ENCODE results near the gene EP400.

The EP400 gene

DNA sequence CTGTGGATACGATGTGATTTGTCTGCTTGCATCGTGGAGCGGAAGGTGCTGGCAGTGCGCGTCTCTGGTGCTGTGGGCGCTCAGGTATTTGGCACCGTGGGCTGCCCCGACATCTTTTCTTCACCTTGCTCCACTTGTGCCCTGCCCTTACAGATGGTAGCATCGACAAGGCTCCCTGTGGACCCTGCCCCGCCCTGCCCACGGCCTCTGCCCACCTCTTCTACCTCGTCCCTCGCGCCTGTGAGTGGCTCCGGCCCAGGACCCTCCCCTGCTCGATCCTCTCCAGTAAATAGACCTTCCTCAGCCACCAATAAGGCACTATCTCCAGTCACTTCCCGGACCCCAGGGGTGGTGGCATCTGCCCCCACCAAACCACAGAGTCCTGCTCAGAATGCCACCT is 36.6 kb downstream of the EP400 start:
- H3K36me3 Mint-ChIP-seq (ENCODE audit: low read depth) = peaks cover 26% of the 10 kb centered on the region
- no peak overlapping the region for H3K27ac Mint-ChIP-seq
- H3K27me3 Mint-ChIP-seq (ENCODE audit: low read depth) = no peaks in the 10 kb centered on the region
- DNase-seq (ENCODE audit: low spot score) = no peak
- H3K9me3 Mint-ChIP-seq = no peaks in the 10 kb centered on the region
- no peaks in the 10 kb centered on the region for H3K4me1 Mint-ChIP-seq (ENCODE audit: low read depth)
- H3K4me3 Mint-ChIP-seq = no peak overlapping the region

DNA sequence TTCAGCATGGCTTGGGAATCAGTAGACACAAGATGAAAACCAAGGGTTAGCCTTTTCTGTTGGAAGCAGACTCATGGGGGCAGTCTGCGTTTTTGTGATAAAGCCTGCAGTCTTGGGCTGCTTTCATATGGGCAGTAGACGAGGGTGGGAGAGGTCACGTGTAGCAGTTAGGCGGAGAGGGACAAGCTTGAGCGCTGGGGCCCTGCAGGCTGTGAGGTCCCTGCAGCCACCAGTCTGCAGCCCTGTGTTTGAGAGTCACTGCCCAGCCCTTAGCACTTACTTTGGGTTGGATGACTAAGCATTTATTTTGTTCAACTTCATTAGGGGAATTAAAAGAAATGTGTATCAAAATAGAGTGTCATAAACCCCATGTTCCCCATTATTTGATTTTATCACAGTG is 37.2 kb downstream of the EP400 start:
- no peak overlapping the region for H3K4me3 Mint-ChIP-seq
- no peaks in the 10 kb centered on the region for H3K27me3 Mint-ChIP-seq (ENCODE audit: low read depth)
- DNase-seq (ENCODE audit: low spot score) = no peak
- no peak overlapping the region for H3K27ac Mint-ChIP-seq
- peaks cover 24% of the 10 kb centered on the region for H3K36me3 Mint-ChIP-seq (ENCODE audit: low read depth)
- H3K4me1 Mint-ChIP-seq (ENCODE audit: low read depth) = no peaks in the 10 kb centered on the region
- no peaks in the 10 kb centered on the region for H3K9me3 Mint-ChIP-seq

DNA sequence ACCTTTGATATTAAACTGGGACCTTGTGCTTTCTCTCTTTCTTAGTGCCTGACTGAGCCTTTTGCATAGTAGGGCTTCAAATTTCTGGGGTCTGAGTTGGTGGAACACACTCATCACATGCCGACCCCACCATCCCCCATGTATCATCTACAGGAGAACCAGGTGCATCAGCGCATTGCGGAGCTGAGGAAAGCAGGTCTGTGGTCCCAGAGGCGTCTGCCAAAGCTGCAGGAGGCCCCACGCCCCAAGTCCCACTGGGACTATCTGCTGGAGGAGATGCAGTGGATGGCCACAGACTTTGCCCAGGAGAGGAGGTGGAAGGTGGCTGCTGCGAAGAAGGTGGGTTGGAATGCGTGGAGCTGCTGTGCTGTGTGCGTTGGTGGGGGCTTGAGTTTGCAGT is 37.8 kb downstream of the EP400 start:
- no peaks in the 10 kb centered on the region for H3K27me3 Mint-ChIP-seq (ENCODE audit: low read depth)
- H3K4me3 Mint-ChIP-seq = no peak overlapping the region
- no peak for DNase-seq (ENCODE audit: low spot score)
- H3K4me1 Mint-ChIP-seq (ENCODE audit: low read depth) = no peaks in the 10 kb centered on the region
- peaks cover 26% of the 10 kb centered on the region for H3K36me3 Mint-ChIP-seq (ENCODE audit: low read depth)
- H3K27ac Mint-ChIP-seq = peak overlapping the region; percentile 27
- H3K9me3 Mint-ChIP-seq = no peaks in the 10 kb centered on the region

DNA sequence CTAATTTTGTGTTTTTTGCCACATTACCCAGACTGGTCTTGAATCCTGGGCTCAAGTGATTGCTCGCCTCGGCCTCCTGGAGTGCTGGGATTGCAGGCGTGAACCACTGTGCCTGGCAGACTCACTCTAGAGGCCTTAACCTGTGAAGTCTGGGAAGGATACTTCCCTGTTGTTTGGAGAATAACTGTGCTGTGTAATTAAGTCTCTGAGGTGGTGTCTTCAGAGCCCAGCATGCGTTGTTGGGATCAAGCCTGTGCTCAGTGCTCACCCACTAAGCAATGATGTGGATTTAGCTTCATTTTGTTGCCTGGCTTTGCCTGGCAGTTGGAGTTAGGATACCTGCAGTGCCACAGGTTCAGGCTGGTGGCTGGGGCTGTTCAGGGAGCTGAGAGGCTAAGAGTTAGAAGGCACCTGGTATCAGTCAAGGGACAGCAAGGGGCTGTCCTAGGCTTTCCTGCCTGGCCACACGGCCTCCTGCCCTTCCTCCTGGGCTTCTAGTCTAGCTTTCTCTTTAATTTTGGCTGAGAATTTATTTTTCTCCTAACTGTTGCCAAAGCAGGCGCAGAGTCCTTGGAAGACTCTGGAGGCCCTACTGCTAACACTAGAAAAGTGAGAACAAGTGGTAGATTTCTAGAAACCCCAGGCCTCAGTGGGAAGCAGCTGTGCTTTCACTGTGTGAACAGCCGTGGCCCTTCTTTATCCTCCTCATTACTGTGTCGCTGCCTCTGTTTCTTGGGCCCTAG is 38.5 kb downstream of the EP400 start:
- Mint-ChIP-seq H3K36me3 (ENCODE audit: low read depth) (peaks cover 30% of the 10 kb centered on the region), H3K27ac (no peak overlapping the region), H3K4me3 (no peak overlapping the region)

DNA sequence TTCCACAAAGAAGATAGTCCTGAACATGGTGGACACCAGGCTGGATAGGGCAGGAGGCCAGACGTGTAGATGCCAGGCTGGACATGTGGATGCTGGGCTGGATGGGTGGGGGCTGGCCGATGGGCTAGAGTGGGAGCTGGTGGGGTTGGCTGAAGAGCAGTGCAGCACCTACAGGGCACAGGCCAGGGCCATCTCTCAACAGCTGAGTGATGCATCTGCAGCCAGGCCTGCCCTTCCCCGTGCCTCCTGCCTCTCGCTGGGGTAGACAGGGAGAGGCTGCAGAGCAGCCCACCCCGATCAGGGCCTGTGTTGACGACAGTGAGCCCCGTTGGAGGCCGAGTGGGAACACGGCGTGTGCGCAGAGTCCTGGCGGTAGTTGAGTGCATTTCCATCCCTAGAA is 39.3 kb downstream of the EP400 start:
- Mint-ChIP-seq H3K36me3 (ENCODE audit: low read depth) (peaks cover 37% of the 10 kb centered on the region), H3K4me3 (no peak overlapping the region), H3K9me3 (no peaks in the 10 kb centered on the region), H3K4me1 (ENCODE audit: low read depth) (no peaks in the 10 kb centered on the region), H3K27me3 (ENCODE audit: low read depth) (no peaks in the 10 kb centered on the region), H3K27ac (no peak overlapping the region)
- DNase-seq (ENCODE audit: low spot score) = no peak

More for the DNA sequence above, 38.5 kb downstream of the EP400 start:
- Mint-ChIP-seq H3K4me1 (ENCODE audit: low read depth) (no peaks in the 10 kb centered on the region), H3K27me3 (ENCODE audit: low read depth) (no peaks in the 10 kb centered on the region), H3K9me3 (no peaks in the 10 kb centered on the region)
- DNase-seq (ENCODE audit: low spot score) = no peak

DNA sequence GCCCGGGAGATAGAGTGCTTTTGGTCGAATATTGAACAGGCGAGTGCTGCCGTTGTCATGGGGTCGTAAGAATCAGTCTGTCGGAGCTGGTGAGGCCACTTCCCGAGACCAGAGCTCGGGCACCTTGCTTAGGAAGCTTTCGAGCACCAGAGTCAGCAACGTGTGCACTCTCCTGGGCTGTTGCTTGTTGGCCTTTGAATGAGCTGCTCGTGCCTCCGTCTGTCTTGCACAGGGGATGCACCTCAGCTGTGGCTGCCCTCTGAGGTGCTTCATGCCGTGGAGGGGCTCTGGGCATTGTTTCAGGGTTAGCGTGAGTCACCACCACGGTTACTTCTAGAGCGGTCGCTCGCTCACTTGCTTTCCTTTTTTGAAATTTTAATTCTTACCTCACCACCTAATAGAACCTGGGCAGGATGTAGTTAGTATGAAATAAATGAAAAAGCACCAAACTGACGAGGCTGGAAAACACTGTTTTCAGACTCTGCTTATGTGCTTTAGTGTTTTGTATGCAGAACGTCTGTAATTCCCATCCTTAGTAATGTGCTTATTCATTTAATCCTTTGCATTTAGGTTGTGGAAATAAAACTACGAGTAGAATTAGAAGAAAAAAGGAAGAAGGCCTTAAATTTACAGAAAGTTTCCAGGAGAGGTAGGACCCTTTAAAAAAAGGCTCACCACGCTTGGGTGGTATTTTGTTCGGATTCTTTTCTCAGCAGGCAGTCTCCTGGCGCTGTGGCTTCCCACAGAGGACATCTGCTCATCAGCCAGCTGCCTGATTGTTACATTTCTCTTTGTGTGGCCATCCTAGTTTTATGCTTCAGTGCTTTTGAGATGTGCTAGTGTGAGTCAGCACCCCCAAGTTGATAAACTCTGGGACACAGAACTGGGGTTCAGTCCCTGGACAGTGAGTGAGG is 40.6 kb downstream of the EP400 start:
- no peak overlapping the region for H3K4me3 Mint-ChIP-seq
- no peak for DNase-seq (ENCODE audit: low spot score)
- peaks cover 43% of the 10 kb centered on the region for H3K36me3 Mint-ChIP-seq (ENCODE audit: low read depth)
- no peaks in the 10 kb centered on the region for H3K4me1 Mint-ChIP-seq (ENCODE audit: low read depth)
- no peaks in the 10 kb centered on the region for H3K9me3 Mint-ChIP-seq
- no peak overlapping the region for H3K27ac Mint-ChIP-seq
- no peaks in the 10 kb centered on the region for H3K27me3 Mint-ChIP-seq (ENCODE audit: low read depth)

DNA sequence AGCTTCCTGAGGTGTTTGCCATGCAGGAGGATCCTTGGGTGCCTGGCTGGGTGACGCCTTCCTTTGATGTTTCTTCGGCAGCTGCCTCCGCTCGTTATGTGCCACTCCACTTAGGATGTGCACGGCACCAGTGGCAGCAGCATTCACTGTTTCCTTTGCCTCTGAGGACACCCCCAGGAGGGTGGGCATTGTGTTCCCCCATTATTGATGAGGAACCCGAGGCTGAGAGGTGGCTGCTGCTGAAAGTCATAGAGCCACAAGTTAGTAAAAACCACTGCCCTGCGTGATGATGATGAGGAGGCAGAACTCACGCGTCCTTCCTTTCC is 41.2 kb downstream of the EP400 start:
- Mint-ChIP-seq H3K9me3 (no peaks in the 10 kb centered on the region), H3K4me1 (ENCODE audit: low read depth) (no peaks in the 10 kb centered on the region), H3K36me3 (ENCODE audit: low read depth) (peaks cover 43% of the 10 kb centered on the region), H3K27ac (no peak overlapping the region), H3K4me3 (no peak overlapping the region), H3K27me3 (ENCODE audit: low read depth) (no peaks in the 10 kb centered on the region)
- DNase-seq (ENCODE audit: low spot score) = no peak

DNA sequence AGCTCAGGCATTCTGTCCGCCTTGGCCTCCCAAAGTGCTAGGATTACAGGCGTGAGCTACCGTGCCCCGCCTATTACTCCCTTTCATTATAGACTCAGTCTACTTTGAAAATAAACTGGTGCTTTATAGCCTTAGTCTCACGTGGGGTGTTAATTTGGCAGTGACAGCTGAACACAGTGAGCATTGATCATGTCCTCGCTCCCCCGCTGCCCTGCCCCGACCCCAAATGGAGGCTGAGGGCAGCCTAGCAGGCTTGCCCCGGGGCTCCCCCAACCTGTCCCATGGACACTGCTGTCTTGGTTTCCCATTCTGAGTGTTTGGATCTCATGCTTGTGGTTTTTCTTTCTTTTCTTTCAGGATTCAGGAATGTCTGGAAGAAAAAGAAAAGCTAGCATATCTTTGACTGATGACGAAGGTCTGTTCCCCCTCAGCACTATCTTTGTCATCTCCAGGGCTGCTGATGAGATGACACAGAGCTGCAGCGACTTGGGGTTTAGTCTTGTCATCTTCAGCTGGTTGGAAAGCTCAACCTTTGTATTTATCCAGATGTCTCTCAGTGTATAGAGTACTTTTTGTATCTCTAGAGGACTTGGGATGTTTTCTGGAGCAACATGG is 42.2 kb downstream of the EP400 start:
- H3K4me1 Mint-ChIP-seq (ENCODE audit: low read depth) = no peaks in the 10 kb centered on the region
- H3K36me3 Mint-ChIP-seq (ENCODE audit: low read depth) = peaks cover 39% of the 10 kb centered on the region
- DNase-seq (ENCODE audit: low spot score) = no peak
- H3K27me3 Mint-ChIP-seq (ENCODE audit: low read depth) = no peaks in the 10 kb centered on the region
- H3K9me3 Mint-ChIP-seq = no peaks in the 10 kb centered on the region
- no peak overlapping the region for H3K27ac Mint-ChIP-seq
- H3K4me3 Mint-ChIP-seq = no peak overlapping the region

DNA sequence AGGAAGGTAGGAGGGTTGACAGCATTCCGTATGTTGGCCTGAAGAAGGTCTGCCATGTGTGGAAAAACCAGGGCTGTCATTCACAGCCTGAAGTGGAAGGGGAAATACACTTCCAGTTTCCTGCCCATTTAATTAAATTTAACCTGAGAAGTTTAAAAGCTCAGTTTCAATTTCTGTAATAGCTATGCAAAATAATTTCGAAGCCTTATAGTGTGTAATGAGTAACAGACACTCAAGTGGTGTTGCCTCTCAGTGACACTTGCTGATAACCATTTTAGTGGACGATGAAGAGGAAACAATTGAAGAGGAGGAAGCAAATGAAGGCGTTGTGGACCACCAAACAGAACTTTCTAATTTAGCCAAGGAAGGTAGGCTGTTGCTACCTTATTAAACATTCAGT is 44.8 kb downstream of the EP400 start:
- Mint-ChIP-seq H3K4me3 (no peak overlapping the region), H3K4me1 (ENCODE audit: low read depth) (no peaks in the 10 kb centered on the region), H3K36me3 (ENCODE audit: low read depth) (peaks cover 30% of the 10 kb centered on the region), H3K9me3 (no peaks in the 10 kb centered on the region), H3K27ac (no peak overlapping the region), H3K27me3 (ENCODE audit: low read depth) (no peaks in the 10 kb centered on the region)
- DNase-seq (ENCODE audit: low spot score) = no peak

DNA sequence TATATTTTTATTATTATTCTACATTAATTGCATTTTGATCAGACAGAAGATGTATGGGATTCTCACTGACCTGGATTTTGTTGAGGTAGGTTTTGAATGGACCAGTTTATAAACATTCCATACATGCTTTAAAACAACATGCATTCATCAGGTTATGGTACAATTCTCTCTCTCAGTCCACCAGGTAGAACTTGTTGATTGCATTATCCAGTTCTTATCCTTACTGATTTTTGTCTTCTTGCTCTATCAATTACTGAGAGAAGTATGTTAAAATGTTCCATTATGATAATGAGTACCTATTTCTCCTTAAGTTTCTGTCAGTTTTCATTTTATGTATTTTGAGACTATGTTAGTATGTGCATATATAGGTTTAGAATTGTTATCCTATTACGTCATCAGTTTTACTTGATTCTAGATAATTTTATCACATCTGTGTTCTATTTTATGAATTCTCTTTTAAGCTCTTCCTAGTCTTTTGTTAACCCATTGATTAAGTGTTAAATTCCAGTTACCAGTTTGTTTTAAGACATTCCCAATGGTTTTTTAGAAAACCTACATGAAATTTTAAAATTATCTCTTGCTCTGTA is 50.6 kb downstream of the EP400 start:
- Mint-ChIP-seq H3K27ac (no peak overlapping the region), H3K9me3 (no peaks in the 10 kb centered on the region), H3K36me3 (ENCODE audit: low read depth) (peaks cover 7% of the 10 kb centered on the region), H3K27me3 (ENCODE audit: low read depth) (no peaks in the 10 kb centered on the region), H3K4me3 (no peak overlapping the region), H3K4me1 (ENCODE audit: low read depth) (no peaks in the 10 kb centered on the region)
- DNase-seq (ENCODE audit: low spot score) = no peak

DNA sequence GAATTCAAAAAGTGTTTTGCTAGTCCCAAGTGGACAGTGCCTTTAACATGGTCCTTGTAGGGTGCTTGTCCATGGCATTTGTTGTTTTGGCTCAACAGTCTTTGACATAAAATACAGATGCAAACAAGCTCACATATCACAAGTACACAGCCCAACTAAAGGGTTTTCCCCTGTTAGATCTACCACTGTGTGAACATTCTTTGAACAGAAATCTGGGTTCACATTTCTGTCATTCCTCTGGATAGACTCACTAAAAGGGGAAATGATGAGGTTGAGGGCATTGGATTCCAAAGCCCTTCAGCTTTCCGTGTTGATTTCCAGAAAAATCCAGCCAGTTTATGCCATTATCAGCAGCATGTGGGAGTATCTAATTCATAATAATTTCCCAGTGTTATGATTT is 54.1 kb downstream of the EP400 start:
- Mint-ChIP-seq H3K4me1 (ENCODE audit: low read depth) (peaks cover 3% of the 10 kb centered on the region), H3K27ac (no peak overlapping the region), H3K36me3 (ENCODE audit: low read depth) (peaks cover 27% of the 10 kb centered on the region), H3K9me3 (no peaks in the 10 kb centered on the region), H3K27me3 (ENCODE audit: low read depth) (no peaks in the 10 kb centered on the region), H3K4me3 (no peak overlapping the region)
- no peak for DNase-seq (ENCODE audit: low spot score)

DNA sequence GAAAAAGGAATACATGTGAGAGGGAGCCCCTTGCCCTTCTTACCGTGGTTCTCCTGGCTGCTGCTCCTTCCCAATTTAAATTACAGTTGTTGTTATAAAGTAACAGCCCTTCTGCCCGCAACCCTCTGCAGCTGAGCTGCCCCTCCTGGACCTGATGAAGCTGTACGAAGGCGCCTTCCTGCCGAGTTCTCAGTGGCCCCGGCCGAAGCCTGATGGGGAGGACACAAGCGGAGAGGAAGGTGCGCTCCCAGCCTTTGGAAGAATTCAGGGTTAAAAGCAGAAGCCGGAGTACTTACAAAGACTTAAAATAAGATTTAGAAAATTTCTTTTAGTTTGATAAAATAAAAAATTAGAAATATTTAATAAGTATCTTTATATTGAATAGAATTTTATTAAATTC is 55.2 kb downstream of the EP400 start:
- peaks cover 3% of the 10 kb centered on the region for H3K4me1 Mint-ChIP-seq (ENCODE audit: low read depth)
- H3K4me3 Mint-ChIP-seq = no peak overlapping the region
- no peaks in the 10 kb centered on the region for H3K27me3 Mint-ChIP-seq (ENCODE audit: low read depth)
- no peaks in the 10 kb centered on the region for H3K9me3 Mint-ChIP-seq
- no peak for DNase-seq (ENCODE audit: low spot score)
- H3K36me3 Mint-ChIP-seq (ENCODE audit: low read depth) = peaks cover 31% of the 10 kb centered on the region
- H3K27ac Mint-ChIP-seq = no peak overlapping the region

DNA sequence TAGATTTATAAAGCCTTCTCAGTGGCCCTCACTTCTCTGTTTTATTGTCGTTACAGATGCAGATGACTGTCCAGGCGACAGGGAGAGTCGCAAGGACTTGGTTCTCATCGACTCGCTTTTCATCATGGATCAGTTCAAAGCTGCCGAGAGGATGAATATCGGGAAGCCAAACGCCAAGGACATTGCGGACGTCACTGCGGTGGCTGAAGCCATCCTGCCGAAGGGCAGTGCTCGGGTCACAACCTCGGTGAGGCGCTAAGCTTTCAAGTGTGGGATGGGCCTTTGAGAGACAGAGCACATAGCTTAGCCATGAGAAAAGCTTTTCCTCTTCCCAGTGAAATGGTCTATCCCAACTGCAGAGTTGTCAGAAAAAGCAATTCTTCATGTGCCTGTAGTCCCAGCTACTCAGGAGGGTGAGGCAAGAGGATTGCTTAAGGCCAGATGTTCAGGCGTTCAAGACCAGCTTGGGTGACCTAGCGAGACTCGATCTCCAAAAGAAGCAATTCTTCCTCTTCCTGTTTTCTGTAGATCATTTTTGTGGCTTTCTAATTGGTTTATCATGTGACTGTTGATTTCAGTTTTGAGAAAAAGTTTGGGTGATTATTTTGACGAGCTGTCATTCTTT is 56.4 kb downstream of the EP400 start:
- no peak overlapping the region for H3K4me3 Mint-ChIP-seq

DNA sequence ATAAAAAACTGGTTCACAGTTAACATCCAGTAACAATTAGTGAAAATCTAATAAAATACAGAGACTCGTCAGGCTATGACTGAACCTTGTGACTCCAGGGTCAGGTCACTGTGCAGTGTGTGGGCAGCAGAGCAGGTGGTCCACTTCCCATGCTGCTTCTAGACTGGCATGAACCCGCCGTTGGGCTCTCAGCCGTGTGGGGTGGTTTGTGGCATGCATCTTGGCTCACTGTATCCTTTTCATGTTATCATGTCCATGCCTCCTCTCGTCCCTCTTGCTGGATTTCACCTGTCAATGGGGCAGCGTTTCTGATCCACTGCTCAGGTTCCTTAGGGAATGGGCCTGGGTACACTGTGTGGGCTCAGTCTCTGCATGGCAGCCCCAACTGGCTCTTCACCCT is 57.3 kb downstream of the EP400 start:
- H3K4me3 Mint-ChIP-seq = no peak overlapping the region
- no peak for DNase-seq (ENCODE audit: low spot score)
- H3K9me3 Mint-ChIP-seq = no peaks in the 10 kb centered on the region
- H3K27me3 Mint-ChIP-seq (ENCODE audit: low read depth) = no peaks in the 10 kb centered on the region
- no peak overlapping the region for H3K27ac Mint-ChIP-seq
- H3K4me1 Mint-ChIP-seq (ENCODE audit: low read depth) = peaks cover 3% of the 10 kb centered on the region
- H3K36me3 Mint-ChIP-seq (ENCODE audit: low read depth) = peaks cover 34% of the 10 kb centered on the region

More for the DNA sequence above, 56.4 kb downstream of the EP400 start:
- H3K4me1 Mint-ChIP-seq (ENCODE audit: low read depth) = peaks cover 3% of the 10 kb centered on the region
- no peaks in the 10 kb centered on the region for H3K27me3 Mint-ChIP-seq (ENCODE audit: low read depth)
- H3K27ac Mint-ChIP-seq = no peak overlapping the region
- H3K9me3 Mint-ChIP-seq = no peaks in the 10 kb centered on the region
- H3K36me3 Mint-ChIP-seq (ENCODE audit: low read depth) = peaks cover 32% of the 10 kb centered on the region
- no peak for DNase-seq (ENCODE audit: low spot score)

Measured in T-helper 2 cell treated with Interferon-gamma antibody and Interleukin-4, amounts not matched to agents 5 μg/mL and 100 μg/mL, for 36 hours (primary cell).